GM19193 (cell line): Measurements from ENCODE around the gene TMEM170A.

Experiments used
- POLR2A ChIP-seq: IDR thresholded peaks from 4 replicates; pipeline ENCODE4 v1.6.1; 2011; ENCODE audit not compliant: insufficient read depth, insufficient read length; ENCODE audit errors: extremely low read depth

TMEM170A gene

DNA sequence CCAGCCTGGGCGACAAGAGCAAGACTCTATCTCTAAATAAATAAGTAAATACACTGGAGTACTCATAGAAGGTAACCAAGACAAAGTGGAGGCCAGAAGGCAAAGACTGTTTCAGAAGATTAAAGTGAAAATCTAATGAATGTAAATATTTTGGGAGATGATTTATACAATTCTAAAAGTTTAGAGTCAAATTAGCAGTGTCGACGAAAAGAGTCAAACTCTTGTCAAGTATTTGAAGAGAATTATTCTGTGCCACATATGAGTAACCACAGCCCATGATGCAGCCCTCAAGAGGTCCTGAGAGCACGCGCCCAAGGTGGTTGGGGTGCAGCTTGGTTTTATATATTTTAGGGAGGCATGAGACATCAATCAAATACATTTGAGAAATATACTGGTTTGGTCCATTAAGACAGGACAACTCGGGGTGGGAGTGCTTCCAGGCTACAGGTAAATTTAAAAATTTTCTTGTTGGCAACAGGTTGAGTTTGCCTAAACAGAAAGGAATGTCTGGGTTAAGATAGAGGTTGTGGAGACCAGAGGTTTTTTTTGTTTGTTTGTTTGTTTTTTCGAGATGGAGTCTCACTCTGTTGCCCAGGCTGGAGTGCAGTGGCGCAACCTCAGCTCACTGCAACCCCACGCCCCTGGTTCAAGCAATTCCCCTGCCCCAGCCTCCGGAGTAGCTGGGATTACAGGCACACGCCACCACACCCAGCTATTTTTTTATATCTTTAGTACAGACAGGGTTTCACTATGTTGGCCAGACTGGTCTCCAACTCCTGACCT is 34.7 kb downstream of the TMEM170A start:
- TF ChIP-seq POLR2A: no peak

DNA sequence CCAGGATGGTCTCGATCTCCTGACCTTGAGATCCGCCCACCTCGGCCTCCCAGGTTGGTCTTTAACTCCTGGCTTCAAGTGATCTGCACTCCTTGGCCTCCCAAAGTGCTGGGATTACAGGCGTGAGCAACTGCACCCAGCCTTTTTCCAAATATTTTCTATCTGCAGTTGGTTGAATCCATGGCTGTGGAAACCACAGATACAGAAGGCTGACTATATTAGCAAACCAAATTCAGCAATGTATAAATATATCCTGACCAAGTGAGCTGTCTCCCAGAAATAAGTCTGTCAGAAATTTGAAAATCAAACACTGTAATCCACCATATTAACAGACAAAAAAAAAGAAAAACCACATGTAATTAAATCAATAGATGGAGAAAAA is 40.8 kb downstream of the TMEM170A start:
- TF ChIP-seq POLR2A: no peak

- no peak for TF ChIP-seq POLR2A
Measured at GRCh38 chr16:75421820-75422126, 42.7 kb downstream of the TMEM170A start.

DNA sequence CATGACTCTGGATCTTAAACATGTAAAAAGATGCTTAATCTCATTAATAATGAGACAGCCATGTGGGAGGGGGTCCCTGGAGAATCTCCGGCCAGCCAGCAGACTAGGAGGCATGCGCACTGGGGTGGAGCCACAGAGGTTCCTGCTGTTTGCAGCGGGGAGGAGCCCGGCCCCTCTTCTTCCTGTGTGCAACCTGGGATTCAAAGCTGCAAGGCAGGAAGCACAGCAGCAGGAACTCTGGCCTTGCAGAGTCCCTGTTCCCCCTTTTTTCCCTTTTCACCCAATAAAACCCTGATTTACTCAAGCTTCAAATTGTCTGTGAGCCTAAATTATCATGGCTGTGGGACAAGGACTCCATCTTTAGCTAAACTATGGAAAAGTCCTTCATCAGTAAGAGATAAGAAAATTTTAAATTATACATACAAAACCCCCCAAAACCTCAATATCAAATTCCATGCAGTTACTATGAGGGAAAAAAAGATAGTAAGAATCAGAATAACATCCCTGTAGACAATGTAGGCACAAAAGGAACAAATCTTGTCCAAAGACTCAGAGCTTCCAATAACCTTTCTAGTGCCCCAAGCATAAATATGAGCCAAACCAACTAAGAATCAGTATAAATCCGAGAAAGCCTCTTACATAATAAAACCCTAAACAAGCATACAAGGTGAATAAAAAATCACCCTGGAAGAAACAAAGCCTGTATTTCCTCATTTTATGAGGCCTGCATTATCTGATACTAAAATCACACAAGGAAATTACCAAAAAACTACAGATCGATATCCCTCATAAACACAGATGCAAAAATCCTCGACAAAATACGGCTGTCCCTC is 43.3 kb downstream of the TMEM170A start:
- no peak for TF ChIP-seq POLR2A

GRCh38 chr16:75416904-75417565 is 47.5 kb downstream of the TMEM170A start:
- TF ChIP-seq POLR2A: no peak

DNA sequence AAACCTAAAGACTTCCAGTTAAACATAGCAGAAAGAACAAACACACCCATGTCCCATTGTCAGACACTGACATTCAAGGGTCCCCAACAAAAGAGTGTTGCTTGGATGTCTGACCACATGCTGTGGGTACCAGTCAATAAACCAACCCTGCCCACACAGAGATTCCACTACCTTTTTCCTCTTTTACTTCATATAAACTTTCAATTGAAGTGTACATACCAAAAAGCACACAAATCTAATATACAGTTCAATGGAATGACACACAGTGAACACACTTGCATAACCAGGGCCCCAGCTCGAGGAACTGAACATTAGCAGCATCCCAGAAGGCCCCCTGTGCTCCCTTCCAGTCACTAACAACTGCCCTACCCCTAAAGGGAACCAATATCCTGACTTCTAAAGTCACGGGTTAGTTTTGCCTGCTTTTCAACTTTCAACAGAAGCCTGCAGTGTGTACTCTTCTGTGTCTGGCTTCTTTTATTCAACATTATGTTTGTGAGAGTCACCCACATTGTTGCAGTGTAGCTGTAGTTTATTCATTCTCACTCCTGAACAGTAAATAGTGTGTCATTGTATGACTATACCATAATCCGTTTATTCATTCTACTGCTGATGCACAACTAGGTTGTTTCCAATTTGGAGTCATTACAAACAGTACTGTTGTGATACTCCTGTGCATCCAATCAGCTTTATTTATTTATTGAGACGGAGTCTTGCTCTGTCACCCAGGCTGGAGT is 49.2 kb downstream of the TMEM170A start:
- no peak for TF ChIP-seq POLR2A

GRCh38 chr16:75413951-75414350 is 50.5 kb downstream of the TMEM170A start:
- no peak for TF ChIP-seq POLR2A

DNA sequence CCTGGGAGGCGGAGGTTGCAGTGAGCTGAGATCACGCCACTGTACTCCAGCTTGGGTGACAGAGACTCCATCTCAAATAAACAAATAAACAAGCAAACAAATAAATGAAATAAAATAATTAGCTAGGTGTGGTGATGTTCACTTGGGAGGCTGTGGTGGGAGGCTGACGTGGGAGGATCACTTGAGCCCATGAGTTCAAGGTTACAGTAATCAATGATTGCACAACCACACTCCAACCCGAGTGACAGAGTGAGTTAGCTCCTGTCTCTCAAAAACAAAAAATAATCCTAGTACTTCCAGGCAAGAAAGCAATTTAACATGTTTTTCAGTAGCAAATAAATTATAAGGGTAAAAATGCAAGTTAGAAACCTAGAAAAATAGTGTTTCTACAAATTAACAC is 57.5 kb downstream of the TMEM170A start:
- TF ChIP-seq POLR2A: no peak

- no peak for TF ChIP-seq POLR2A
Measured at GRCh38 chr16:75402821-75403475, 61.5 kb downstream of the TMEM170A start.

- no peak for TF ChIP-seq POLR2A
Measured at GRCh38 chr16:75402159-75402820, 62.2 kb downstream of the TMEM170A start.

- TF ChIP-seq POLR2A: no peak
Measured at GRCh38 chr16:75401691-75402090, 62.8 kb downstream of the TMEM170A start.

DNA sequence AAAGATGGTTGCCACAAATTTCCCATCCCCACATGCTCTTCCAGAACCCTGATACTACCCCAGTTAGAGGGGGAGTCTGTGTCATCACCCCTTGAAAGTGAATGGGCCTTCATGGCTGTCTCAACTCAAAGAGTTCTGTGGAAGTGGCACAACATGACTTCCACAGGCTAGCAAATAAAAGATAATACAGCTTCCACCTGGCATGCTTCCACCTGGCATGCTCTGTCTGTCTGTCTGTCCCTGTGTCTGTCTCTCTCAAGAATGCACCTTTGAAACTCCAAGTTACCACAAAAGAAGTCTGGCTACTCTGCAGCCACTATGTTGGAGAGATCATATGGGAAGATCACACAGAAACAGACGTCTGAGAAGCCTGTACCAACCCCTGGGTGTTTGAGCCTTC is 66.2 kb downstream of the TMEM170A start:
- TF ChIP-seq POLR2A: no peak

- TF ChIP-seq POLR2A: no peak
Measured at GRCh38 chr16:75394941-75395340, 69.5 kb downstream of the TMEM170A start.
